GM12891 (cell line): ENCODE measurements around the gene COL24A1.

Experiments
- POLR2A ChIP-seq: IDR thresholded peaks from 2 replicates; pipeline ENCODE4 v1.6.1; 2011; ENCODE audit warnings: low read depth, low read length, control low read depth
- POLR2AphosphoS5 ChIP-seq: IDR thresholded peaks from 2 replicates; pipeline ENCODE4 v1.6.1; 2011; ENCODE audit warnings: low read depth, low read length, control low read depth
- TAF1 ChIP-seq: IDR thresholded peaks from 2 replicates; pipeline ENCODE4 v1.6.1; 2011; ENCODE audit warnings: low read depth, low read length, control low read depth

DNA sequence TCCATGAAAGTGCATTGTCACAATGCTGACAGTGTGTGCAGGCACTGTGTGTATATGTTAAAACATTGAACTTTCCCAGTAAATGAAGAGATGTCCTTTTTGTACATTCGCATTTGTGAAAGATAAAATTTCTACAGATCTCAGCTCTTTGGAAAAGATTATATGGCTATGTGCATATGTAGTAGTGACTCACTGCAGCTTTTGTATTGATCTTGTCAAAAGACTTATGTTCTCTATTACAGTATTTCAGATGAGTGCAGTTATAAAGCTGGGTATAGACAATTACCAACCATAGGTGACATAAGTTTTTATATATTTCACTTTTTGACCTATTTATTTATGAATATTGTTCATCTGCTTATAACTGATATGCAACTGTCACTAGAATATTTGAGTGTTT, 212.6 kb downstream of the COL24A1 start:
- TF ChIP-seq POLR2A: no peak
- TF ChIP-seq POLR2AphosphoS5: no peak
- no peak for TF ChIP-seq TAF1
